SK-N-SH treated with all-trans-retinoic acid at 6 μM for 48 hours (cell line): ENCODE data around the gene TCERG1L.

Experiments used
- CREB5 ChIP-seq: fragments of 250-450 bp; sonication (Bioruptor Pico); IDR thresholded peaks from 2 replicates; pipeline ENCODE4 v1.5.1; 2020; ENCODE audit warnings: low read depth, mild to moderate bottlenecking, moderate library complexity
- TCF4 ChIP-seq: fragments of 250-450 bp; sonication (Bioruptor Pico); IDR thresholded peaks from 2 replicates; pipeline ENCODE4 v1.8.0; 2021; ENCODE audit warnings: mild to moderate bottlenecking, moderate library complexity, borderline replicate concordance

- TF ChIP-seq TCF4 (no peak), CREB5 (CRISPR knock-in tag) (no peak)
Measured at GRCh38 chr10:131083915-131084790, 227.4 kb downstream of the TCERG1L start.
